NB4 (cell line): ENCODE data around the gene EZH1.

Experiments
- POLR2A ChIP-seq: IDR thresholded peaks from 2 replicates; pipeline ENCODE4 v1.6.1; 2011; ENCODE audit warnings: mild to moderate bottlenecking; ENCODE audit not compliant: insufficient read length; ENCODE audit errors: extremely low read depth
- TF ChIP-seq, protein P1 (sequence below): IDR thresholded peaks from one replicate; pipeline ENCODE4 v1.5.1; 2012; ENCODE audit warnings: low read depth, low read length

DNA sequence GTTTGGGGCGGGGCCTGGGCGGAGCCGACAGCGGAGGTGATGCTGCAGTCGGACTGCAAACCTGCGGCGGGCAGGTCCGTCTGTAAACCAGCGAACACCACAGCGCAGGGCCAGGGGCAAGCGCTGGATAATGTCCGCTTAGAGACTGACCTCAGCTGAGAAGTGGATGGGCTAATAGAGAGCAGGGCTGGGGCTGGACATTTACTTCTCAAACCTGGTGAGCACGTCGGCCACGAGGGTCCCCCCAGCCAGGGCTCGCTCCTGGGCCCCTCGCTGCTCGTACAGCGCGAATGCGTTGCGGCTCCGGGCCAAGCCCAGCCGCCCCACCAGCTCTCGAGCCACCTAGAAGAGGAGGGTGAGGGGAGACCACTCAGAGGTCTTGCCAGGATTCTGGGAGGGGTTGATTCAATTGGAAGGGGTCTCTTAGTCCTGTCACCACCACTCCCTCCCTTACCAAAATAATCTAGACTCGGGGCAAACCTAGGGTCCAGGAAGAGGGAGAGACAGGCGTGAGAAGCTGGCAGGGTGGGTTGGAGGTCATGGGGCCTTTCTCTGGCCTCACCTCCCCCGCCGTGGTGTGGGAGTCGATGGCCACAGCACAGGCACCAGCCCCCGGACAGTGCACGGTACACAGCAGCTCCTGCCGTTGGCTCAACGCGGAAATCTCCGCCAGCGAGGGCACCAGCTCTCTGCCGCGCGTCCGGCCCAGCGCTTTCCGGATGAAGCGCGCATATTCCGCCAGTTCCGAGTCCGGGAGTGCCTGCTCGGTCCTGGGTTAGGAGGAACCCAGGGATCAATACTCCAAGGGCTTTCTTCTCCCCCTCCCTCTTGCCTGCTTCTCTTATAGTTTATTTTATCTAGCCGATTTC lies 73.8 kb downstream of the EZH1 start:
- TF ChIP-seq, protein P1, sequence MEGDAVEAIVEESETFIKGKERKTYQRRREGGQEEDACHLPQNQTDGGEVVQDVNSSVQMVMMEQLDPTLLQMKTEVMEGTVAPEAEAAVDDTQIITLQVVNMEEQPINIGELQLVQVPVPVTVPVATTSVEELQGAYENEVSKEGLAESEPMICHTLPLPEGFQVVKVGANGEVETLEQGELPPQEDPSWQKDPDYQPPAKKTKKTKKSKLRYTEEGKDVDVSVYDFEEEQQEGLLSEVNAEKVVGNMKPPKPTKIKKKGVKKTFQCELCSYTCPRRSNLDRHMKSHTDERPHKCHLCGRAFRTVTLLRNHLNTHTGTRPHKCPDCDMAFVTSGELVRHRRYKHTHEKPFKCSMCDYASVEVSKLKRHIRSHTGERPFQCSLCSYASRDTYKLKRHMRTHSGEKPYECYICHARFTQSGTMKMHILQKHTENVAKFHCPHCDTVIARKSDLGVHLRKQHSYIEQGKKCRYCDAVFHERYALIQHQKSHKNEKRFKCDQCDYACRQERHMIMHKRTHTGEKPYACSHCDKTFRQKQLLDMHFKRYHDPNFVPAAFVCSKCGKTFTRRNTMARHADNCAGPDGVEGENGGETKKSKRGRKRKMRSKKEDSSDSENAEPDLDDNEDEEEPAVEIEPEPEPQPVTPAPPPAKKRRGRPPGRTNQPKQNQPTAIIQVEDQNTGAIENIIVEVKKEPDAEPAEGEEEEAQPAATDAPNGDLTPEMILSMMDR = no peak
- TF ChIP-seq POLR2A = no peak
